KBM-7 (cell line): ENCODE measurements around the gene SDCCAG8.

Experiments used
- DNase-seq: peaks from one replicate; pipeline ENCODE4 v3.0.0-alpha.2; 2015
- in situ Hi-C: fragments of 300-500 bp; cut with MboI; formaldehyde crosslinking; loops from 2 replicates; pipeline ENCODE4 v1.14.3; 2020; ENCODE audit warnings: low sequenced_read_pairs, low pct_unique_long_range_greater_than_20kb, mixed read lengths

Gene SDCCAG8

GRCh38 chr1:243462929-243463697 lies 207.3 kb downstream of the SDCCAG8 start:
- no peak for DNase-seq
- in situ Hi-C loops: no loop called here

DNA sequence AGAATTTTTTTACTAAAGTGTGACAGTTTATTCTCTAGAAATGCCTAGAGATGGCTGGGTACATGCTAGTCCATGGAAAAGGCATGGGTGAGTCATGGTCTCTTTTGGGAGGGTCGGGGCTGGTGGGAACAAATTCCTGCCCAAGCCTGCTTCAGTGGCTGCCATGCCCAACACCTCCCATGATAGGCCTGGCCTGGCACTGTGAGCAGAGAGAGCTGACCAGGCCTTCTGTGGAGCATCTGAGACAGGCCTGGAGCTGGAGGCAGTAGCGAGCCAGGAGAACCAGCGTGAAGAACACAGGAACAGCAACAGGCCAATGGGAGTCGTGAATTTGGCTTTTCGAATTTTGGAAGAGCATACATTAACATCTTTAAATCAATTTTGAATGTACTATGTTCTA lies 209.2 kb downstream of the SDCCAG8 start:
- in situ Hi-C loops: no loop called here
- no peak for DNase-seq

DNA sequence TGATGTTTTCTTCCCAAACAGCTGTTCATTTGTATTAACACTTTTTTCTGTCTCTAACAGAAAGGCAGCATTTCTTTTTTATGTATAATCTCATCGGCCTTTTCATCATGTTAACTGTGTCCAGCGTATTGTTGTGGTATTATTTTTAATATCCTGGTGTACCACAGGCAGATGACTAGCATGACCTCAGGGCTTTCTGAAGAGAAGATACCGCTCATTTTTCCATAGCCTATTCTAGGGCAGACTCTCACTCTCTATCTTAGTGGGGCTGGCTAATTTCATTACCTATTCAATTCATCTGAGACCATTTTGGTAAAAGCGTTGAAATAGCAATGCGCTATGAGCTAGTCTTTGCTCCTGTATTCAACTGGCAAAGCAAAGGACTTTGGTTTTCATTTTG lies 209.9 kb downstream of the SDCCAG8 start:
- in situ Hi-C loops: no loop called here

DNA sequence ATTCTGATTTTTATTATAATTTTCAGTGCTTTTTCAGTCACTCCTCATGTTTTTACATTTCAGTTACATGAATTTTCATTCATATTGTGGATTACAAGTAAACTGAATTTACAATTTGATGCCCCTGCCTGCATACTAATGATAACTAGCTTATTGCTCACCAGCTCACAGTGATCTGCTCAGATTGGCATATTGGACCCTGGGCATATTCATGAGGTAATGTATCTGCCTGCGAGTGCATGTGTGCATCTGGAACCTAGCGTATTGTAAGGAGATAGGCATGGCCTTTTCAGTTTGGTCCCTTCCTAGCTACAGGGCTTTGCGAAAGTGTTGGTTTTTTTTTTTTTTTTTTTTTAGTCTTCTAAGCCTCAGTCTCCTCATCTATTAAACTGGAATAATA lies 213.7 kb downstream of the SDCCAG8 start:
- in situ Hi-C loops: no loop called here
- DNase-seq: no peak

More for the DNA sequence above, 209.9 kb downstream of the SDCCAG8 start:
- DNase-seq: no peak

- in situ Hi-C loops: no loop called here
- DNase-seq: no peak
Measured at GRCh38 chr1:243470502-243470901, 214.7 kb downstream of the SDCCAG8 start.

- in situ Hi-C loops: no loop called here
- no peak for DNase-seq
Measured at GRCh38 chr1:243471026-243471685, 215.3 kb downstream of the SDCCAG8 start.

GRCh38 chr1:243471754-243472745 lies 216.2 kb downstream of the SDCCAG8 start:
- in situ Hi-C loops: no loop called here
- DNase-seq: no peak

- in situ Hi-C loops: no loop called here
- DNase-seq: no peak
Measured at GRCh38 chr1:243473227-243474135, 217.6 kb downstream of the SDCCAG8 start.

GRCh38 chr1:243474136-243474881 lies 218.5 kb downstream of the SDCCAG8 start:
- no peak for DNase-seq
- in situ Hi-C loops: no loop called here

DNA sequence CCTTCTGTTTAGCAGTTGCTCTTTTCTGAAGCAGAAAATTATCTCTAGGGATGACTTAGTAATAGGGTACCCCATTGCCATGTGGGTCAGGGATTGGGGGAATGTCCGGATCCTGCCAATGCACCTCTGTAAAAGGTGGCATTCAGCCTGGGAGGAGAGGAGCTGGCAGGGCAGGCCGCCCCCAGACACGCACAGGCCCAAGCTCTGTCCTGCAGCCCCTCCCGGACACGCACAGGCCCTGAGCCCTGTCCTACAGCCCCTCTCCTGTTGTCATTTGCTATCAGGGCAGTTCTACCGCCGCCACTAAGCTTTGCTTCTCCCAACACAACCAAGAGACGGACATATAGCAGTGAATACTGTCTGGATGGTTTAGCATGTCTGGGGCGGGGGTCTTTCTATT lies 219.1 kb downstream of the SDCCAG8 start:
- DNase-seq: no peak
- in situ Hi-C loops: no loop called here

- in situ Hi-C loops: no loop called here
- DNase-seq: no peak
Measured at GRCh38 chr1:243475966-243476365, 220.1 kb downstream of the SDCCAG8 start.

DNA sequence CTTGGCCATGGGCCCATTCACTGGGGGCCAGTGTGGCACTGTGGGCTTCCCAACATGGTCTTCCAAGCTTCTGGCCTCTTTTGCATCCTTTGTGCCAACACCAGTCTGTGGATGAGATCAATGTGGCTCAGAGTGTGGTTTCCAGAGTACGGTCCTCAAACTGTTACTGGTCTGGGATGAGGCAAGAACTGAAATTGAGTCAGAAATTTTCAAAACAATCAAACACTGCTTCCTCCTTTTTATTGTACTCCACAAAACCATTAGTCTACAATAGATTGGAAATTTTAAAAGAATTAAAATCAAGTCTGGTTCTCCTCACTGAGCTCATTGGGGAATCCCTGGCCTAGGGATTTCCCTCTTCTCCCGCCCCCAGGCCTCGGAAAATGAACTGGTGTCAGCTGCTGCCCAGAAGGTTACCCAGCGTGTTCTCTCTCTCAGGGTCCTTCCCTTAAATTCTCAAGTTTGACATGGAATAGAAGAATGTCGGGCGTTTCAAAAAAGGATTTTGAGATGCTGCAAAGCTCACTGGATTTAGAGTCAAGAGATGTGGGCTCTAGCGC lies 222.0 kb downstream of the SDCCAG8 start:
- no peak for DNase-seq
- in situ Hi-C loops: no loop called here

- DNase-seq: no peak
- in situ Hi-C loops: no loop called here
Measured at GRCh38 chr1:243481101-243481500, 225.3 kb downstream of the SDCCAG8 start.

DNA sequence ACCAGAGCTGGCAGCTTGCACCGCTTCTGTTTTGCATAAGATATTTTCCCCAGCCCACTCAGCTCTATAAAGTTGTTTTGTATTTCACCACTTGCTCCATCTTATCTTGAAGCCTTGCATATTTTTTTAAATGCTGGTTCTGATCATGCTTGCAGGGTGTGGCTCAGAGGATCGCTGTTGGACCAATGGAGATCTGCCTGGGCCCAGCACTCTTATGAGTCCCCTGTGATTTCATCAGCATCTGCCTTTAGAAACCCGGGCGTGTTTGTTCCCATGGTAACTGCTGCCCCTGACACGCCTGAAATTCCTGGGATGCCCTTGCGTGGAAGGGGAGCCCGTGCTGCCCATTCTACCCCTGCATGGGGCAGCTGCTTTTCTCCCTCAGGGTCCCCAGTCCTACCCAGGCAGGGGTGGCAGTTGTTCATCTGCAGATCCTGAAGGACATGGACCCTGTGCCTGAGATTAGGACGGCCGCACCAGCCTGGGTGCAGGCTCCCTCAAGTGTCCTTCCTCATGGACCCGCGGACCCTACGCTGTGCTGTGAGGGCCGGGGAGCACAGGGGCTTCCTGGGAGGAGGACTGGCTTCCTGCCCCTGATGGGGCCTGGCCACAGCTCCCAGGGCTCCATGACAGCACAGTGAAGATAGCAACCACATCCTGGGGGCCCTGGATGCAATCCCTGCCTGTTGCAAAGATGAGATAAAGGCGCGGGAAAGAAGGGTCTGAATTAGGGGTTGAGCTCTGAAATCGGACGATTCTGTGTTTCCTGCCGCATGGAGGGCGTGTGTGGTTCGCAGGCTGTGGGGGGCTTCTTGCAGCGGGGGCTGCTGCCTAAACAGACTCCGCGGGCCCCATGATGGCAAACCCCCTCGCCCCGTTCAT lies 226.5 kb downstream of the SDCCAG8 start:
- in situ Hi-C loops: no loop called here
- DNase-seq: no peak

GRCh38 chr1:243483071-243483771 lies 227.4 kb downstream of the SDCCAG8 start:
- in situ Hi-C loops: no loop called here
- DNase-seq: no peak

DNA sequence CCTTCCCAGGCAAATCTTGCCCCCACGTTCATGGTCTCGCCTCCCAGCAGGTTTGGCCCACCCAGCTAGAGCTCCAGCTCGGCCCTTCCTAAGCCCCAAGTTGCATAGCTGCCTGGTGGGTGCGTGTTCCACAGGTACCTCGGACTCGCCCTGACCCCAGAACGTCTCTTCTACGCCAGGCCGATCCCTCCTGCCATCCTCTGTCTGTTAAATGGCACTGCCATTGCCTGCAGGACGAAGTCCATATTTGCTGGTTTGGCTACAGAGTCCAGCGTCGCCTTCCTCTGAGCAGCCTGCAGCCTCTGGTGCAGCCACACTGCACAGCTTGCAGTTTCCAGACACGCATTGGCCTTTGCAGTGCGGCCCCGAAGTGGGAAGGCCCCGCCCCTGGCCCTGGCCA lies 228.1 kb downstream of the SDCCAG8 start:
- in situ Hi-C loops: no loop called here
- DNase-seq: no peak
